Suprapubic skin (tissue), 4 donors: ENCODE measurements around the gene WDR89.

Experiments
- CTCF ChIP-seq, 2 donors: fragments of 200-600 bp in 1 of 2; fragments of 450-650 bp in 1 of 2; sonication (generic) in 1 of 2; IDR thresholded peaks; one replicate each; pipeline ENCODE4 v1.5.1; 2016 to 2019; ENCODE audit warnings: antibody characterized with exemption in 2 of 2, mild to moderate bottlenecking in 1 of 2, moderate library complexity in 1 of 2
- EP300 ChIP-seq: sonication (generic); formaldehyde crosslinking; IDR thresholded peaks from one replicate; pipeline ENCODE4 v1.6.1; 2017; ENCODE audit warnings: antibody characterized with exemption
- POLR2A ChIP-seq, 2 donors: fragments of 450-650 bp; IDR thresholded peaks; one replicate each; pipeline ENCODE4 v1.6.1; 2017; ENCODE audit warnings: antibody characterized with exemption in 2 of 2, mild to moderate bottlenecking in 2 of 2, moderate library complexity in 2 of 2
- POLR2AphosphoS5 ChIP-seq, 3 donors: sonication (generic); formaldehyde crosslinking; IDR thresholded peaks; one replicate each; pipeline ENCODE4 v1.6.1; 2017; ENCODE audit warnings: antibody characterized with exemption in 3 of 3

- no peak for TF ChIP-seq CTCF (IDR thresholded peaks at IDR 0.05)
- TF ChIP-seq POLR2AphosphoS5 (IDR thresholded peaks at IDR 0.05) = no peak
- no peak for TF ChIP-seq POLR2A (IDR thresholded peaks at IDR 0.05)
- TF ChIP-seq EP300 = no peak
These were observed 22.0 kb upstream of the WDR89 start for GRCh38 chr14:63663428-63664341.
